ENCODE data around the gene SLC15A1.

Gene SLC15A1, protein sequence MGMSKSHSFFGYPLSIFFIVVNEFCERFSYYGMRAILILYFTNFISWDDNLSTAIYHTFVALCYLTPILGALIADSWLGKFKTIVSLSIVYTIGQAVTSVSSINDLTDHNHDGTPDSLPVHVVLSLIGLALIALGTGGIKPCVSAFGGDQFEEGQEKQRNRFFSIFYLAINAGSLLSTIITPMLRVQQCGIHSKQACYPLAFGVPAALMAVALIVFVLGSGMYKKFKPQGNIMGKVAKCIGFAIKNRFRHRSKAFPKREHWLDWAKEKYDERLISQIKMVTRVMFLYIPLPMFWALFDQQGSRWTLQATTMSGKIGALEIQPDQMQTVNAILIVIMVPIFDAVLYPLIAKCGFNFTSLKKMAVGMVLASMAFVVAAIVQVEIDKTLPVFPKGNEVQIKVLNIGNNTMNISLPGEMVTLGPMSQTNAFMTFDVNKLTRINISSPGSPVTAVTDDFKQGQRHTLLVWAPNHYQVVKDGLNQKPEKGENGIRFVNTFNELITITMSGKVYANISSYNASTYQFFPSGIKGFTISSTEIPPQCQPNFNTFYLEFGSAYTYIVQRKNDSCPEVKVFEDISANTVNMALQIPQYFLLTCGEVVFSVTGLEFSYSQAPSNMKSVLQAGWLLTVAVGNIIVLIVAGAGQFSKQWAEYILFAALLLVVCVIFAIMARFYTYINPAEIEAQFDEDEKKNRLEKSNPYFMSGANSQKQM

DNA sequence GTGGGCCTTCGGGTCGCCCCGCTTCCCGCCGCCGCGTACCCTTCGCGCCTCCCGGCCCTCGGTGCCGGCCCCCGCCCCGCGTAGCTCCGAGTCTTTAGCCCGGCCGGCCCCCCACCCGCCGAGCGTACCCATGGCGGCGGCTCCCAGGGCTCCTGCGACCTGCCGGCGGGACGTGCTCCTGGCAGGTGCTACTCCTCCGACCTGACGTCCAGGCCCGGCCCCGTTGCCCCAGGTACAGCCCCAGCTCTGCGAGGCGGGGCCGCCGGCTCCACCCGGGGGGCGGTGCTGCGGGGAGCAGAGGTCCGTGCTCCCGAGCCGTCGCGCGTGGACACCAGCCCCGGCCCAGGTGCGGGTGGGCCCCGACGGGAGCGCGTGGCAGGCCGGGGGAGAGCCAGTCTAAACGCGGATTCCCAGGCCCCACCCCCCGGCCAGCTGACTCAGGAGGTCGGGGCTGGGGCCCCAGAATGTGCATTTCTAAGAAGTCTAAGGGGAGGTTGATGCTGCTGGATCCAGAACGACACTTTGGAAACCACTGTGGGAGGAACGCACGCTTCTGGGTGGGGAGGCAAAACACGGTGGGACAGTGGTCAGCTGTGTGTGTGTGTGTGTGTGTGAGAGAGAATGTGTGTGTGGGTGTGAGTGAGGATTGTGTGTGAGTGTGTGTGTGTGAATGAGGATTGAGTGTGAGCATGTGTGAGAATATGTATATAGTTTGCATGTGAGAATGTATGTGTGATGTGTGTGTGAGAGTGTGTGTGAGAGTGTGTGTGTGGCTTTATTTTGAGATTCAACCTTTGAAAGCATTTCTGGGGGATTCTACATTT, at the start of gene SLC15A1:
TSS of gene SLC15A1 (minus strand) at position 206 of the 824 bp plus-strand sequence. CDS start at position 132, 74 bp downstream.
- no peak for DNase-seq (ENCODE audit: low read depth in 3 of 3)

DNA sequence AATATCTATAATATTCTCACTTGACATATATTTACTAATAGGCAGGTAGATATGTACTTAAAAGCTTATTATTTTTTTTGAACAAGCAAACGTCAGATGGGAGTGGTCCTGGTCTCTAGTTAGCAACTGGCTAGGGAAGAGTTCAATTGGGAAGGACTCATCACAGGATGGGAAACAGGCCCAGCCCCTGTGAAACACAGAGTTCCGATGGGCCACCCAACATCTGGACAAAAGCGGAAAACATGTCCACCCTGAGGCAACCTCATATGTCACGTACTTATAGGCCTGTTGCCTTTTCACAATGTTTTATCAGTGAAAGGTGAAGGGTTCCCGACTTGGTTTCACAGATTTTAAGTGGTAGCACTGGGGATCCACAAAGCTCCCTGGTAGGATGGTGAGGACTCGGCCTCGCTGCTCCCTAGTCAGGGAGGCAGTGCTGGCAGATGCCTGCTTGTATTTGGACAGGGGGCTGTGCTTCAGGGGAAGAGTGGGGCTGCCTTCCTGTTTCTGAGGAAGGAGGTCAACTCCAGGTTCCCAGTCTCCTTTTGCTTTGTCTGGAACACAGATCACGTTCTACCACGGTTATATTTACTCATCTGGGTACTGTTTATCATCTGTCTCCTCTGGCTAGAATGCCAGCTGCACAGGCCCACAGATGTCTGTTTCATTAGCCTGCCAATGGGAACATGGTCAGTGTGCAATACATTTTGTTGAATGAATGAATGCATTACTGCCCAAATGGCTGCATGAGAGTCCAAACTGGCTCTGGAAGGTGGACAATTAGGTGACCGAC, 49.4 kb upstream of the SLC15A1 start:
- DNase-seq (ENCODE audit: low read depth in 3 of 3): no peak

DNA sequence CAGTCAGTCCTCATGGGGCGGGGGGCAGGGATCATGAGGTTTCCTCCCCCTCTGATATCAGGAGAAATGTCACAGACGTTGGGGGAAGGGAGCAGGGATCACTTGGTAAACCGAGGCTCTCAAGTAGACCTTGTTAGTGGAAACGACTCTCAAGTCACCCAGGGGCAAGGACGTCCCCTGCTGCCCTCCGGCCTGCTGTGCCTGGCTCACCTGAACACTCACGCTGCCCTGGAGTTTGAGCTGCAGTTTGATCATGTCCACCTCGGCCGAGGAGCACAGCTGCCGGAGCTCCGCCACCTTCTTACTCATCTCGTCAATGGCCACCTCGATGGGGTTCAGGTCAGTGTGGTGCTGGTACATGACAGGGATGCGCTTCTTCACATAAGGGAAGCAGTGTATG, 47.6 kb upstream of the SLC15A1 start:
- no peak for DNase-seq (ENCODE audit: low read depth in 3 of 3)

DNA sequence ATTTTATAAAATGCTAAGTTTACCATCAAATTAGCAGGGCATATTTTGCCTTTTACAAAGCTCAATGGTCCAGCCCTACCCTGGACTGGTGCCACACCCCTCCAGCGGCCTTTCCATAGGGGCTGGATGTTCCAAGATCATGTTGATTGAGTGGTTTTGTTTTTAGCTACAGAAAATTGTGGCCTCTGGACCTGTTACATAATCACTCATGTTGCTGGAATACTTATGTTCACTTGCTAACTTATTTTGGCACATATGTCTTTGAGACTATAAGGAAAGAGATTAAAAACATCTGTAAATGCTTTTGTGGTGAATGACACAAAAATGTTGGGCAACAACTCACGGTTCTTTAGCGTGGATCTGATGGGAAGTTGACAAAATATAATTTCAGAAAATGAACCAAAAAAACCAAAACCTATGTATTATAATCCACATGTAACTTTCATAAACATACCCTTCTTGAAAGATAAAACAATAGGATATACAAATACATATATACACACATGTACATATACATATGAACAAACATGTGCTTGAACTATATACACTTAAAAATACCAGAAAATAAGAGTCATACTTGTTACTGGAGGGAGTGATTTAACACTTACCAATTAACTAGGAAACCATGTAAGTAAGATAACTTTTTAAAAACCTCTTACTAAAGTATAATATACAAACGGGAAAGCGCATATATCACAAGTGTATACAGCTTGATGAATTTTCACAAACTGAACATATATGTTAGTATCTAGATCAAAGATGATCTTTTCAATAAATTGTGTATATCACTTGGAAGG, 46.6 kb upstream of the SLC15A1 start:
- no peak for DNase-seq (ENCODE audit: low read depth in 3 of 3)

DNA sequence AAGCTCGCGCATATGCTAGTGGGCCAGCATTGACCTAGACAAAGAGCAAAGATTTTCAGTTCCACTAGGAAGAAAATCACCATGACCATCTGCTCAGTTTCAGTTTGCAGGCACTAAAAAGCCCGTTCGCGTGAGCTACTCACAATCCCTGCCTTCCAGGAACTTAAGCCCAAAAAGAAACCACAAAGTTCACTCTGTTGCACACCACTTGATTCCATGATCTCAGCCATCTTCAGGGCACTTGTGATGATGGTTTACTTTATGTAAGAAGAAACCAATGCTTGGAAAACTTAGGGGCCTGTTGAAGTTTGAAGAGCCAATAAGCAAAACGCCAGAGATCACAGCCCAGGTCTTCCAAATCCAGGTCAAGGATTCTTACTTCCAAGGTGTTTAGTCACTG, 45.0 kb upstream of the SLC15A1 start:
- DNase-seq (ENCODE audit: low read depth in 3 of 3): no peak

DNA sequence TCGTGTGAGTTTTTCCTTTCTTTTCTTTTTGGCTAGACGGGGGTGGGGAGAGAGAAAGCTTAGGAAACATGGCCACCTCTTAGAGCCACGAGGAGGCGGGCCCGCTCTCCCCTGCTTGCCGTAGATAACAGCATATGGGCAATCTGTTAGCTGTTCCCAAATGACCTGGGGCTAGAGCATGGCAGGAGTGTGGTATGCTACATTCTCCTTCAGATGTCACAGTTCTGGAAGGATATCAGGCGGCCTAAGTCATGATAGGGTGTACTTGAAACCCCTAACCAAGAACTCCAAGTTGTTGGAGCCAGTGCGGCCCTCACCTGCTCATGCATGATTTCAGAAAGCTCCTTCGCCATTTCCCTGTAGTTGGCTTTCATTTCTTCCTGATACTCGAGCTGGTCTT, 44.3 kb upstream of the SLC15A1 start:
- no peak for DNase-seq (ENCODE audit: low read depth in 3 of 3)

DNA sequence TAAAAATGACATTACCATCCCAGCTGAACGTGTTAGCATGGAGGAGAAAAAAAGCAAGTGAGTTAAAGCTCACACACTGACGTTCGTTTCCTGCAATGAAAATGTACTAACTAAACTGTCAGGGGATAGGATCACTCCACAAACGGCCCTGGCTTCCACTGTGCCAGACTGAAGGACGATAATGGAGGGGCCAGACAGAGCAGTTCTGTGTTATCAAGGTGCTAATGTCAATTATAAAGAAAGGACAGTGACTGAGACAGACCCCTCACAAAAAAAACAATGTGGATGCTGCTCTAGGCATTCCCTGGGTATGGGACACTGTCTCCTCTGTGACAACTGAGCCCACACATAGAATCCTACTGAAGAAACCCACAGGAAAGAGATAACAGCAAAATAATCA, 43.7 kb upstream of the SLC15A1 start:
- no peak for DNase-seq (ENCODE audit: low read depth in 3 of 3)

DNA sequence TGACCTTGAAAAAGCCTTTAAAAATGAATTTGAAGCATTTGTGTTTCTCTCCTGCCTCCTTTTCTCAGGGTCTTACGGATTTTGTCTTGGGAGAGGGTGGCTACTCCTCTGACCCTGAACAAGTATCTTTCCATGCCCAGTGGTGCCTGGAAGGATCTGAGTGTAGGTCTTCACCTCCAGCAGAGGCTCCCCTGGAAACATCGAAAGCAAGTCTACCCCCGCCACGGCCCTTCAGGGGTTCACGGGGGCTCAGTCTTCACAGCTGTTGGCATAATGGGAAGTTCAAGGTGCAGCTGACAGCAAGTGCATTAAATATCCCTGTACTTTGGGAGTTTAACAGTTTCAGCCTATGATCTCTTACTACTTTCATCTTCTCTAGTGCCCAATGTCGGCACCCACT, 42.7 kb upstream of the SLC15A1 start:
- no peak for DNase-seq (ENCODE audit: low read depth in 3 of 3)

DNA sequence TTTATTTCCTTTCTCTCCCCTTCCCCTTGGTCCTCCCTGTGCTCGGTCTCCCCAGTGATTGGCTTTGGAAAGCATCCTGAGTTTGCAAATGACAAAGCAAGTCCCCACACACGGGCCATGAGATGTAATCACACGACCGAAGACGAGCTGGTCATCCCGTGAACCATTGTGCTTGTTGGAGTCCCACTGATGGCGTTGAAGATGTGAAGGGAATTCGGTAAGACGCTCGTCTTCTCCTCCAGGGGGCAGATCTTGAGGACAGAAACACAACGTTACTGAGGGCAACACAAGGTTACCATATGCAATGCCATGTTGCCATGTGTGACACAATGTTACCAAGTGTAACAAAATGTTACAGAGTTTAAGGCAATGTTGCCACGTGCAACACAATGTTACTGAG, 42.0 kb upstream of the SLC15A1 start:
- no peak for DNase-seq (ENCODE audit: low read depth in 3 of 3)

DNA sequence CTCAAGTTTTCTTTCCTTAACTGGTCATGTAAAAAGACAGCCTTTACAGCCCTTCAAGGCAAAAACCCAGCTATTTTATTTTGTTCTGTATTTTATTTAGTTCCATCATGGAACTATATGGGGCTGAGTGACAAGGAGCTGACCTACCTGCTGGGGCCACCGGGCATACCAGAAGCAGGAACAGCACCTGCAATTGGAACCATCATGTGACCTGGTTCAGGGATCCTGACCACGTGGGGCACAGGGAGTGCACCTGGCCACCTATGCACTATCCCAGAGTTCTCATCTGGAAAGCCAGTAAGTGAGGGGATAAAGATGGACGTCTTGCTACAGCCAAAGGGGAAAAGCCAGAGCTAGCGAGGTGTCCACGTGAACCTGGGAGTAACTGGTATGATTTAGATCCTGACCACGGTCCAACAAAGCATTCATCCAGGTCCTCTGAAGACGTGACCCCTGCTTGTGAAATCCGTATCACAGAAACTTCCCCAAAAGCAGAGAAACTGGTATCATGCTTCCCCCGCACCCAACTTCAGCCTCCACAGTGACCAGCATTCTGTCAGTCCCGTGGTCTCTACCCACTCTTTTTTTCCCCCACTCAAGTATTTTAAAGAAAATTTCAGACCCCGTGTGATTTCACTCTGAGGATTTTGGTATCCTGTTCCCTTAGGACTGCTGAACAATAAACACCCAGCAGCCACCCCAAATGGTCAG, 40.5 kb upstream of the SLC15A1 start:
- no peak for DNase-seq (ENCODE audit: low read depth in 3 of 3)

DNA sequence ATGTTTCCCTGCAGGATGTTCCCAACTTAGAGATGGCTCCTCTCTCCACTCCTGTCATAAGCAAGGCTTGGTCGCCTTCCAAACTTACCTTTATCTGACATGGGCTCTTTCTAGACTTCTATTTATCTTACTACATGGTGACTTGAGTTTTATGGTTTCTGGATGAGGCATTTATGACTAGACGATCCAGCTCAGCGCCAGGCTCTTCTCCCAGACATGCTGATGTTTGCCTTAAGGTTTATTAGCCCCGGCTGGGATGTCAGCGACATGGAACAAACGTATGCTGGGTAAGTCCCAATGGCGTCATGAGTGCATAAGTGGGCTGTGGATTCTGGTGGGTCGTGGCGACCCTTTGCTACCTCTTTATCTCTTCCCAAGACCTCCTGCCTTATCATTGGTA, 39.8 kb upstream of the SLC15A1 start:
- no peak for DNase-seq (ENCODE audit: low read depth in 3 of 3)

DNA sequence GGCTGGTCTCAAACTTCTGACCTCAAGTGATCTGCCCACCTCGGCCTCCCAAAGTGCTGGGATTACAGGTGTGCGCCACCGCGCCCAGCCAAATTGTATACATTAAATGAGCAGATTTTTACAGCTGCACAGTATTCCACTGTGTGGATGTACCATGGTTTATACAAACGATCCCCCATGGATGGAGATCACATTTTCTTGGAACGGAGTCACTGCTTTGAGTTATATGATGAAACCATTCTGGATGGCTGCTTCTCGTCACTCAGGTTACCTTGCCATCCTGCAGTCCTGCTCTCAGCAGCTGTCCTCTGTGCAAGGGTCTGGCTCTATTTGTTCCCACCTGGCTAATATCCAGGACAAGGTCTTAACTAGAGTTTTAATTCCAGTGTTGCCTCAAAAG, 39.1 kb upstream of the SLC15A1 start:
- no peak for DNase-seq (ENCODE audit: low read depth in 3 of 3)

DNA sequence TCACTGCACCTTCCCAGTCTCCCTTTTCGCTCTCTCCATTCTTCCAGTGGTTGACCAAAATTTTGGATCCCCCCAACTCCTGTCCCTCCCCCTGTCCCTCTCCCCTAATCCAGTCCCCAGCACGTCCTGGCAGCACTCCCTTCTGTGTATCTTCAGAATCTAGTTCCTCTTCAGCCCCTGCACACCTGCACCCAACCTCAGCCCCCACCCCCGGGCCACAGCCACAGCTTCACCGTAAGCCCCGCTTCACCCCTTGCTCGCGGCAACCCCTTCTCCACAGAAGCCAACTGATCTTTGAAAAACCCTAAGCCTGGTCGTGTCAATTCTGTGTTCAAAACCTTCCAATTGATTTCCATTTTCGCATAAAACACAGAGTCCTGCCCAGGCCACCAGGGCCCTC, 35.5 kb upstream of the SLC15A1 start:
- no peak for DNase-seq (ENCODE audit: low read depth in 3 of 3)

DNA sequence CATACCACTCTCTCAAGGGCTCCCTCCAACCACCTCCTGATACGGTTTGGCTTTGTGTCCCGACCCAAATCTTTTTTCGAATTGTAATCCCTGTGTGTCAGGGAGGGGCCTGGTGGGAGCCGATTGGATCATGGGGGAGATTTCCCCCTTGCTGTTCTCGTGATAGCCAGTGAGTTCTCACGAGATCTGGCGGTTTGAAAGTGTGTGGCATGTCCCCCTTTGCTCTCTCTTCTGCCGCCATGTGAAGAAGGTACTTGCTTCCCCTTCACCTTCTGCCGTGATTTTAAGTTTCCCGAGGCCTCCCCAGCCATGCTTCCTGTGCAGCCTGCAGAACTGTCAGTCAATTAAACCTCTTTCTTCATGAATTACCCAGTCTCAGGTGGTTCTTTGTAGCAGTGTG, 34.7 kb upstream of the SLC15A1 start:
- DNase-seq (ENCODE audit: low read depth in 3 of 3): no peak

DNA sequence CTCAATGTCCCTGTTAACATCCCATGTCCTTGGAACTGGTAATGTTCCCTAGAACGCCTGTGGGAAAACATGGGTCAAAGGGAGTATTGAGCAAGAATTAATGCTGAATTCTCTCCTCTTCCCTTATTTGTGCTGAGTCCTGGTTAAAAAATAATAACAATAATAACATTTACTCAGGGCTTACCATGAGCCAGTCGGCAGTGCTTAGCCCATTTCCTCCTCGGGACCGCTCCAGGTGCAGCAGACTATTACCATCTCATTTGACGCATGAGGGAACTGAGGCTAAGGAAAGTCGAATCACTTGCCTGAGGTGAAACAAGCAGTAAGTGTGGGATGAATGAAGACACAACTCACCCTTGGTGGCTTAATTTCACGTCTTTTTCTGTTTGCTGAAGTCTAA, 33.6 kb upstream of the SLC15A1 start:
- no peak for DNase-seq (ENCODE audit: low read depth in 3 of 3)

DNA sequence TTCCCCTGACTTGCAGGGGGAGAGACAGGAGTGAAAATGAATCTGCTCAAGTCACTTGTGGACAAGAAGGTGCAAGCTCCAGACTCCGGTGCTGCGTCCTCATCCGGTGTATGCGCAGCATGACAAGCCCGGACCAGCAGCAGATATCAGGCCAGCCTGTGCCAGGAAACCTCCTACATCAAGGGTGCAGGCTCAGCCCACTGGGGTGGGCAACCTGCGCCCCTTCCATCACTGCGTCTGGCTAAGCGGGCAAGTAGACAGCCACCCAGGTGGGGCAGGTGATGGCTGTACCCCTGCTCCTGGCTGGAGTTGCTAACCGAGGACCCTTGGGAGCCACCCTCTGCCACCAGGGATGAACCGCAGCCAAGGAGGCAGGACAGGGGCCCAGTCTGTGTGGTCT, 32.9 kb upstream of the SLC15A1 start:
- DNase-seq (ENCODE audit: low read depth in 3 of 3): no peak

DNA sequence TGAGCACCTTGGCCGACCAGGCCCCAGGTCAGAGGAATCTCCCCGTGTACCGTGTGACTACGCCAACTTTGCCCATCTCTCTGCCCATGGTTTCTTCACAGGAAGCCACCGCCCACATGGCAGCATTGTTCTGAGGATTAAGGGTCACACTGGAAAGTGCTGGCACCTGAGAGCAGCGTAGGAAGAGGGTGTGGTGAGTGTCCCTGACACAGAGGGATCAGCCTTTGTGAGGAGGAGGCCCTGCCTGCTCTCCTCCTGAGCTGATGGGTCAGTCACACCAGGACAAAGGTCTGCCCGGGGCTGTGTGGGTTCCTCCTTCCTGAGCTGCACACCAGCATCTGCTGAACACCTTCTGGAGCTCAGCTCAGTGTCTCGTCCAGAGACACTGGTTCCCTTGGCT, 32.2 kb upstream of the SLC15A1 start:
- DNase-seq (ENCODE audit: low read depth in 3 of 3): no peak

DNA sequence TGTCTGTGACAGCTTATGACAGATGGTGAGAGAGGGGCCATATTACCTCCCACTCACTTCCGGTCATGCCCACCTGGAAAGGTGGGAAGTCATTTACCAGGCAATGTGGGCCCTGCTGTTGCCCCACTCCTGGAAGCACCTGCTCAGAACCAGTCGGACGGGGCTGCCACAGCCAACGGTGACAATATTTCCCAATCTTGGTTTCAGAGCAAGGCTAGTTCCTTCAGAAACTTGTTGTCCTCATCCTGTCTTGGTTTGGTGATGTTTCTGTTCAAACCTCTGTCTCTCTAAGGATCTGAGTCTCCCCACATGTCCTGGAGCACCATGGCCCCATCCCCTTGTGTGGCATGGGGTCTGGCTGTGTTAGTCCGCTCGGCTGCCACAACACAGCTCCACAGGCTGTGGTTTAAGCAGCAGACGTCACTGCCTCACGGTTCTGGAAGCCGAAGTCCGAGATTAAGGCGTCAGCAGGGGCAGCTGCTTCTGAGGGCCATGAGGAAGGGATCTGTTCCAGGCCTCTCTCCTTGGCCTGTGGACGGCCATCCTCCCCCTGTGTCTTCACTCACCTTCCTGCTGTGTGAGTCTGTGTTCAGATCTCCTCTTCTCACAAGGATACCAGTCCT, 31.5 kb upstream of the SLC15A1 start:
- DNase-seq (ENCODE audit: low read depth in 3 of 3): no peak

DNA sequence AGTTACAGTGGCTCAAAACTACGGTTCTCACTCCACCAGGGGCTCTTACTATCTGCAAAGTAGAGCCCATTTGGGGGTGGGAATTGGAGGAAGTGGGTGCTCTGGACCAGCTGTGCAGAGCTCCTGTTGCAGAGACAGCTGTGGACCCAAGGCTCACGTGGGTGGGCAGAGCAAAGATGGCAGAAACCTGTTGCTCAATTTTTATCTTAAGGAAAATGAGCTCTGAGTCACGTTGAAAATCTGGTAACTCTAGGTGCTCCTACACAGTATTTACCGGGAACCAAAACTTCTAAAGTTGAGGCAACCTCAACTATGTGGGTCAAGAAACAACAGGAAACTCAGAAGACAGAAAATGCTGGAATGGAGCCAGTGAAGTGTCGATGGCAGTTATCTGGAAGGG, 30.2 kb upstream of the SLC15A1 start:
- no peak for DNase-seq (ENCODE audit: low read depth in 3 of 3)

DNA sequence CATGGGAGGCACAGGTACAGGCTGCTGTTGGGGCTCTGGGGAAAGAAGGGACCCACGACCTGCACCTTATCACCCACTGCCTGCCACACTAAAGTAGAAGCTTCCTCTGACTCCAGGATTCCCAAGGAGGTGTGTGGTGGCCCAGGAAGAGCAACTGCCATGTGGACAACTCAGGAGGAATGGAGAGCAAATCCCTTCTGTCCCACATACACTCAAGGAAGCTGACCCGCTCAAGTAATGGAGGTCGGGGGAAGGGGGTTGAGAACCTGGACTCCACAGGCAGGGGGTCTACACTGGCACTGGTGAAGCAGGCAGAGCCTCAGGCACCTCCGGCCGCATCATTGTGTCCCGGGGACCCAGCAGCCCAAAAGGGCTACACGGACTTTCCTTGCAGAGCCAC, 29.4 kb upstream of the SLC15A1 start:
- DNase-seq (ENCODE audit: low read depth in 3 of 3): no peak
